Measurements from ENCODE around the gene HBD.
"Not testable (repeated sequence)": the region's sequence is repeated elsewhere in the genome, so short reads cannot be mapped to it uniquely, and the experiment has no call there.

HBD gene

GRCh38 chr11:5253440-5253839 lies 19.2 kb upstream of the HBD start:
- DNase-seq (ENCODE audit: low read depth), result not testable (repeated sequence)

- no peak for DNase-seq (ENCODE audit: low read depth)
Measured at GRCh38 chr11:5252919-5253265, 18.6 kb upstream of the HBD start.

- DNase-seq (ENCODE audit: low read depth), result no peak
Measured at GRCh38 chr11:5252192-5252918, 18.1 kb upstream of the HBD start.

GRCh38 chr11:5251746-5252145 lies 17.5 kb upstream of the HBD start:
- no peak for DNase-seq (ENCODE audit: low read depth)

GRCh38 chr11:5250543-5251204 lies 16.4 kb upstream of the HBD start:
- DNase-seq (ENCODE audit: low read depth), result no peak

GRCh38 chr11:5249807-5250396 lies 15.6 kb upstream of the HBD start, which contains the start of gene HBG1:
TSS of gene HBG1 (minus strand) at chr11:5249857. CDS start at chr11:5249804, 53 bp downstream.
- DNase-seq (ENCODE audit: low read depth), result not testable (repeated sequence)

- not testable (repeated sequence) for DNase-seq (ENCODE audit: low read depth)
Measured at GRCh38 chr11:5248498-5248897, 14.2 kb upstream of the HBD start.

- DNase-seq (ENCODE audit: low read depth), result no peak
Measured at GRCh38 chr11:5247472-5248192, 13.3 kb upstream of the HBD start.

- no peak for DNase-seq (ENCODE audit: low read depth)
Measured at GRCh38 chr11:5246772-5247471, 12.6 kb upstream of the HBD start.

- no peak for DNase-seq (ENCODE audit: low read depth)
Measured at GRCh38 chr11:5245155-5245554, 10.9 kb upstream of the HBD start.

GRCh38 chr11:5243816-5244180 lies 9.5 kb upstream of the HBD start:
- DNase-seq (ENCODE audit: low read depth), result no peak

- no peak for DNase-seq (ENCODE audit: low read depth)
Measured at GRCh38 chr11:5242933-5243815, 8.9 kb upstream of the HBD start.

GRCh38 chr11:5242208-5242607 lies 7.9 kb upstream of the HBD start:
- no peak for DNase-seq (ENCODE audit: low read depth)

GRCh38 chr11:5241458-5241857 lies 7.2 kb upstream of the HBD start:
- DNase-seq (ENCODE audit: low read depth), result no peak

- no peak for DNase-seq (ENCODE audit: low read depth)
Measured at GRCh38 chr11:5240458-5240857, 6.2 kb upstream of the HBD start.

GRCh38 chr11:5240056-5240455 lies 5.8 kb upstream of the HBD start:
- no peak for DNase-seq (ENCODE audit: low read depth)

- no peak for DNase-seq (ENCODE audit: low read depth)
Measured at GRCh38 chr11:5239046-5239445, 4.8 kb upstream of the HBD start.

- DNase-seq (ENCODE audit: low read depth), result no peak
Measured at GRCh38 chr11:5238486-5238885, 4.2 kb upstream of the HBD start.

- DNase-seq (ENCODE audit: low read depth), result no peak
Measured at GRCh38 chr11:5237420-5237819, 3.1 kb upstream of the HBD start.

GRCh38 chr11:5235364-5236095 lies 1.2 kb upstream of the HBD start:
- no peak for DNase-seq (ENCODE audit: low read depth)

All from T follicular helper cell (primary cell).